Mucosa of stomach (tissue), 1 donor: Measurements from ENCODE around the gene ACE2.

Experiments used
- H3K27me3 ChIP-seq: one replicate; pipeline ENCODE4 v1.7.0; 2013; ENCODE audit warnings: mild to moderate bottlenecking, low read length; ENCODE audit not compliant: control insufficient read depth, insufficient read depth
- H3K36me3 ChIP-seq: one replicate; pipeline ENCODE4 v1.7.0; 2013; ENCODE audit warnings: low read length; ENCODE audit not compliant: control insufficient read depth, insufficient read depth
- H3K4me1 ChIP-seq: one replicate; pipeline ENCODE4 v1.7.0; 2013; ENCODE audit warnings: mild to moderate bottlenecking, low read length; ENCODE audit not compliant: control insufficient read depth, insufficient read depth
- H3K4me3 ChIP-seq: one replicate; pipeline ENCODE4 v1.7.0; 2013; ENCODE audit warnings: low read length
- H3K9ac ChIP-seq: one replicate; pipeline ENCODE4 v1.7.0; 2013; ENCODE audit warnings: mild to moderate bottlenecking, low read length, moderate library complexity
- H3K9me3 ChIP-seq: one replicate; pipeline ENCODE4 v1.7.0; 2013; ENCODE audit warnings: mild to moderate bottlenecking, low read length, moderate library complexity; ENCODE audit not compliant: control insufficient read depth
- donor health status: Pancreatic carcinoma.

Gene ACE2

GRCh38 chrX:15570145-15570544, 30.6 kb downstream of the ACE2 start:
- H3K9me3 ChIP-seq, result no peaks in the 10 kb centered on the region
- H3K36me3 ChIP-seq, result no peaks in the 10 kb centered on the region

GRCh38 chrX:15567886-15568616, 32.7 kb downstream of the ACE2 start:
- Histone ChIP-seq H3K9ac (no peak overlapping the region), H3K36me3 (no peaks in the 10 kb centered on the region), H3K9me3 (no peaks in the 10 kb centered on the region), H3K4me3 (no peak overlapping the region), H3K4me1 (peaks cover 9% of the 10 kb centered on the region), H3K27me3 (no peaks in the 10 kb centered on the region)

More at GRCh38 chrX:15570145-15570544, 30.6 kb downstream of the ACE2 start:
- H3K4me3 ChIP-seq, result no peak overlapping the region
- H3K4me1 ChIP-seq, result no peaks in the 10 kb centered on the region
- H3K27me3 ChIP-seq, result no peaks in the 10 kb centered on the region
- H3K9ac ChIP-seq, result no peak overlapping the region

- H3K36me3 ChIP-seq, result no peaks in the 10 kb centered on the region
- H3K4me1 ChIP-seq, result peaks cover 9% of the 10 kb centered on the region
- H3K4me3 ChIP-seq, result no peak overlapping the region
- no peaks in the 10 kb centered on the region for H3K27me3 ChIP-seq
- no peak overlapping the region for H3K9ac ChIP-seq
- no peaks in the 10 kb centered on the region for H3K9me3 ChIP-seq
Measured at GRCh38 chrX:15567267-15567666, 33.5 kb downstream of the ACE2 start.

GRCh38 chrX:15566244-15566643, 34.5 kb downstream of the ACE2 start:
- Histone ChIP-seq H3K9me3 (no peaks in the 10 kb centered on the region), H3K36me3 (no peaks in the 10 kb centered on the region), H3K4me1 (peaks cover 9% of the 10 kb centered on the region), H3K9ac (no peak overlapping the region), H3K4me3 (no peak overlapping the region), H3K27me3 (no peaks in the 10 kb centered on the region)

GRCh38 chrX:15564981-15565579, 35.7 kb downstream of the ACE2 start:
- no peaks in the 10 kb centered on the region for H3K36me3 ChIP-seq
- no peak overlapping the region for H3K9ac ChIP-seq
- no peaks in the 10 kb centered on the region for H3K27me3 ChIP-seq
- peaks cover 9% of the 10 kb centered on the region for H3K4me1 ChIP-seq
- H3K9me3 ChIP-seq, result no peaks in the 10 kb centered on the region
- no peak overlapping the region for H3K4me3 ChIP-seq

GRCh38 chrX:15563056-15563455, 37.7 kb downstream of the ACE2 start:
- Histone ChIP-seq H3K4me1 (peaks cover 9% of the 10 kb centered on the region), H3K27me3 (no peaks in the 10 kb centered on the region), H3K9ac (no peak overlapping the region), H3K4me3 (no peak overlapping the region), H3K36me3 (no peaks in the 10 kb centered on the region), H3K9me3 (no peaks in the 10 kb centered on the region)

GRCh38 chrX:15560924-15561323, 39.8 kb downstream of the ACE2 start:
- no peak overlapping the region for H3K9ac ChIP-seq
- H3K4me3 ChIP-seq, result no peak overlapping the region
- no peaks in the 10 kb centered on the region for H3K36me3 ChIP-seq
- no peaks in the 10 kb centered on the region for H3K9me3 ChIP-seq
- no peaks in the 10 kb centered on the region for H3K27me3 ChIP-seq
- peaks cover 9% of the 10 kb centered on the region for H3K4me1 ChIP-seq

GRCh38 chrX:15559227-15559626, 41.5 kb downstream of the ACE2 start:
- H3K4me3 ChIP-seq, result no peak overlapping the region
- peaks cover 5% of the 10 kb centered on the region for H3K4me1 ChIP-seq
- H3K27me3 ChIP-seq, result no peaks in the 10 kb centered on the region
- H3K9me3 ChIP-seq, result no peaks in the 10 kb centered on the region
- no peak overlapping the region for H3K9ac ChIP-seq
- H3K36me3 ChIP-seq, result no peaks in the 10 kb centered on the region

GRCh38 chrX:15549189-15550012, 51.4 kb downstream of the ACE2 start:
- no peak overlapping the region for H3K4me3 ChIP-seq
- H3K9me3 ChIP-seq, result no peaks in the 10 kb centered on the region
- no peak overlapping the region for H3K9ac ChIP-seq
- no peaks in the 10 kb centered on the region for H3K36me3 ChIP-seq
- no peaks in the 10 kb centered on the region for H3K4me1 ChIP-seq
- no peaks in the 10 kb centered on the region for H3K27me3 ChIP-seq

GRCh38 chrX:15547356-15547755, 53.4 kb downstream of the ACE2 start:
- H3K36me3 ChIP-seq, result no peaks in the 10 kb centered on the region
- no peaks in the 10 kb centered on the region for H3K27me3 ChIP-seq
- no peak overlapping the region for H3K4me3 ChIP-seq

GRCh38 chrX:15546745-15547144, 54.0 kb downstream of the ACE2 start:
- H3K27me3 ChIP-seq, result no peaks in the 10 kb centered on the region
- H3K36me3 ChIP-seq, result no peaks in the 10 kb centered on the region
- H3K4me3 ChIP-seq, result no peak overlapping the region
- no peak overlapping the region for H3K9ac ChIP-seq
- no peaks in the 10 kb centered on the region for H3K9me3 ChIP-seq
- no peaks in the 10 kb centered on the region for H3K4me1 ChIP-seq

More at GRCh38 chrX:15547356-15547755, 53.4 kb downstream of the ACE2 start:
- Histone ChIP-seq H3K9me3 (no peaks in the 10 kb centered on the region), H3K4me1 (no peaks in the 10 kb centered on the region), H3K9ac (no peak overlapping the region)

GRCh38 chrX:15530318-15530717, 70.4 kb downstream of the ACE2 start:
- Histone ChIP-seq H3K4me3 (no peak overlapping the region), H3K9ac (no peak overlapping the region)

More at GRCh38 chrX:15530318-15530717, 70.4 kb downstream of the ACE2 start:
- peaks cover 8% of the 10 kb centered on the region for H3K4me1 ChIP-seq
- no peaks in the 10 kb centered on the region for H3K27me3 ChIP-seq
- H3K36me3 ChIP-seq, result no peaks in the 10 kb centered on the region
- H3K9me3 ChIP-seq, result no peaks in the 10 kb centered on the region
